DMS 273 (cell line): ENCODE results near the gene RADIL.
A peak's percentile ranks its signal among the peaks of the same experiment; 100 is the strongest.

ENCODE experiments used
- DNase-seq: peaks from one replicate; lab custom pipeline; 2025; ENCODE audit not compliant: unreplicated experiment; lab: John Stamatoyannopoulos, UW

RADIL gene

GRCh38 chr7:4758791-4759190, 124.7 kb downstream of the RADIL start:
- DNase-seq: no peak

DNA sequence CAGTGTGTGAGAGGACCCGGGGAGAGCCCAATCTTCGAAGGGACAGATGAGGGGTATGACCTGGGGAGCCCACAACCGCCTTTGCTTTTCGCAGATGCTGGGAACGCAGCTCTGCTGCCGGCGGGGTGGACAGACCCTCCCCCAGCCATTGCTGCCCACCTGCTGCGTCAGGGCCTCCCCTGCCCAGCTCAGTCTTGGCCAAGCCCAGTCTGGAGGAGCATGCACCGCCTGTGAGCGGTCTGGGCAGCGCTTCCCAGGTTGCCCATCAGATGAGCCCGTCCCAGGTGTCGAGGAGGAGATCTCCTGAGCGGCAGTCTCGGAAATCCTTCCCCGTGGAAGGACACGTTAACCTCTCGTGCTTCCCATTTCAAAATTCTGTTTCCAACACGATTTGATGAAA, 125.4 kb downstream of the RADIL start:
- no peak for DNase-seq

DNA sequence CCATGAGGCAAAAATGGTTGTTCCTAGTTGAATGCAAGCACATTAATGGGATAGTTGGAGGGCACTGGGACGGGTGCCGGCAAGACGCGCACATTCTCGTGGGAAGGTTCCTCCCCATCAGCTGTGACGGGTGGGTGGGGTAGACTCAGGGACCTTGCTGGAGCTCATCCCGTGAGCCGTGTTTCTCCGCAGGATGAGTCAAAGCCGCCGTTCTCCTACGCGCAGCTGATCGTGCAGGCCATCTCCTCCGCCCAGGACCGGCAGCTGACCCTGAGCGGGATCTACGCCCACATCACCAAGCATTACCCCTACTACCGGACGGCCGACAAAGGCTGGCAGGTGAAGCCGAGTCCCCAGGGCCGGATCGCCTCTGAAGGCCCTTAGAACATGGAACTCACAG, 128.5 kb downstream of the RADIL start:
- no peak for DNase-seq

DNA sequence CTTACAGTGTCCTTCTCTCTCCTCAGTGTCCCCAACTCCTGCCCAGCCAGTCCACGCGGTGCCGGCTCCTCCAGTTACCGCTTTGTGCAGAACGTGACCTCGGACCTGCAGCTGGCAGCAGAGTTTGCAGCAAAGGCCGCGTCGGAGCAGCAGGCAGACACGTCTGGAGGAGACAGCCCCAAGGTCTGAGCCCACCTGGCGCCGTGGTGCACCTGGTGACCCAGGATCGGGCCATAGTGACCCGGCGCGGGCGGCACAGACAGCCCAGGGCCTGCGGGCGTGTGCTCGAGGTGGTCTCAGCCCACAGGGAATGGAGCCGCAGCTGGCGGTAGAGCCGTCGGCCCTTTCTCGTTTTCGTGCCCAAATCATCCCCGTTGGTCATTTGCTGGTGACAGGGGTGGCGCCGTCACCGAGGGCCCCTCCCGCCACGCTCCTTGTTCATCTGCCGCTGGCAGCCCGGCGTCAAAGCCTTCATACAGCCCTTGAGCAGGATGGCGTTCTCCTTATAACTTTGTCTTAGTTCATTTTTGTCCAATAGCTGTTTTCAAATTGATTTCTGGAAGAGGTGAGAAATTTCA, 129.0 kb downstream of the RADIL start:
- no peak for DNase-seq

DNA sequence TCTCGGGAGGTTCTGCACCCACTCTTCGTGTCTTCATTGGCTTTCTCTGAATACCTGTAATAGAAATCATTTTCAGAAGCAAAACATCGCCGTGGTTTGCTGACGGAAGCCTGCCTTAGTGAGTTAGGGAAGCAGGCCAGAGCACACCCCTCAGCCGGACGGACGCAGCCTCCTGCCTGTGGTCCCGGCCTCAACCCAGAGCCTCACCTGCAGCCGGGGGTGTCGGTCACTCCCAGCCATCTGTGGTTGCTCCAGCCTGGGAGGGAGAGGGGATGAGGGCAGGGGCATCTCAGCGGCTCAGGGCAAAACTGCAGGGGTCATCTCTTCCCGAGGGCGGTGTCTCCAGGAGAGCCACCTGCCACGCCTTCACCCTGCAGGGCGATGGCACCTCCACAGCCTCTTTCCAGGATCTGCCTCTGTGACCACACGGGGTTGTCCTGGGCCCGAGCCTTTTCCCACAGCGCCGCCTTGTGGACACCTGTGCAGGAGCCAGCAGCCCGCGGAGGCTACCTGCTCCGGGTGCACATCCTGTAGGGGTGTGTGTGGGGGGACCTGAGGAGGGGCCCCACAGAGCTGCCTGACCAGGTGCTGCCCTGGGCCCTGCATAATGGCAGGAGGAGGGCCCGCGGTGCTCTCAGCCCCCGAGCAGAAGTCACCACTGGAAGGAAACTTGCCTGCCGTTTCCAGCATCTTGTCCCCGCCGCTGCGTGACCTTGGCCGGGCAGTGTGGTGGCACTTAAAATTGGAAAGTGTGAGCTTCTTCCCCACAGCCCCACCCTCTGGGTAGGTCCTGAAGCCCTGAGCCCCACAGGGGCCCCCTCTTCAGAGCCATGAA, 129.7 kb downstream of the RADIL start:
- peak; percentile 80 for DNase-seq

DNA sequence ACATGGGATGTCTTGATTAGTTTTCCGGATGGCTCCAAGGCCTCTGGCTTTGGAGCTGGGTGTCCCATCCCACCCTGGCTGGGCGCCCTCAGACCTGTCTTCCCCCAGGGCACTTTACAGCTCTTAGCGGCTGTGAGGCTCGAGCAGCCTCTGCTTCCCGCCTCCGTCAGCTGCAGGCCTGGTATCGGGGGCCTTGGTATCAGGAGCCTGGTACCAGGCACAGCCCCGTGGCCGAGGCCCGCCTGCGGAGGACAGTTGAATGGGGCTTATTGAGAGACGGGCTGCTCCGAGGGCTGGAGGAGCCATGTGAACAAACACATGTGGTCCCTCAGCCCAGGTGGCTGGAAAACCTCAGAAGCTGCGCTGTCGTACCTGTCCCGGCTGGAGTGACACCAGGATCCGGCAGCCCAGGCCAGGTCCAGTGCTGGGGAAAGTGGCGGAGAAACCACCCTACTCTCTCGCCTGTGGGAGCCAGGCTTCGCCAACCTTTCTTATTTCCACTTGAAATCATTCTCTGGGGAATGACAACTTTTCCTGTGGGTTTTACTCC, 132.0 kb downstream of the RADIL start:
- no peak for DNase-seq

- DNase-seq: no peak
Measured at GRCh38 chr7:4749798-4750197, 133.7 kb downstream of the RADIL start.

- DNase-seq: no peak
Measured at GRCh38 chr7:4749363-4749762, 134.2 kb downstream of the RADIL start.
